ENCODE results near the gene UNC5C. TPM values are rescaled to one million over a fixed set of nuclear protein-coding genes. Genes with fewer than 3 reads are reported as not detected.

The UNC5C gene
- total RNA-seq, 3 donors from 2014 or later (not counting 1 experiment from before 2014, with no cell fraction given), result not detected

- no peaks in the 10 kb centered on the region for H3K4me1 ChIP-seq (ENCODE audit: control insufficient read depth, insufficient read depth, low read length)
- H3K9me3 Mint-ChIP-seq, result peaks cover 3 to 4% of the 10 kb centered on the region in 2 donors
- H3K27me3 Mint-ChIP-seq (ENCODE audit: low read depth in 2 of 2), result no peaks in the 10 kb centered on the region
- intact Hi-C loops (cut with micrococcal nuclease), result no loop called here
- DNase-seq (no peak), ATAC-seq (no peak)
- TF ChIP-seq, protein P1, sequence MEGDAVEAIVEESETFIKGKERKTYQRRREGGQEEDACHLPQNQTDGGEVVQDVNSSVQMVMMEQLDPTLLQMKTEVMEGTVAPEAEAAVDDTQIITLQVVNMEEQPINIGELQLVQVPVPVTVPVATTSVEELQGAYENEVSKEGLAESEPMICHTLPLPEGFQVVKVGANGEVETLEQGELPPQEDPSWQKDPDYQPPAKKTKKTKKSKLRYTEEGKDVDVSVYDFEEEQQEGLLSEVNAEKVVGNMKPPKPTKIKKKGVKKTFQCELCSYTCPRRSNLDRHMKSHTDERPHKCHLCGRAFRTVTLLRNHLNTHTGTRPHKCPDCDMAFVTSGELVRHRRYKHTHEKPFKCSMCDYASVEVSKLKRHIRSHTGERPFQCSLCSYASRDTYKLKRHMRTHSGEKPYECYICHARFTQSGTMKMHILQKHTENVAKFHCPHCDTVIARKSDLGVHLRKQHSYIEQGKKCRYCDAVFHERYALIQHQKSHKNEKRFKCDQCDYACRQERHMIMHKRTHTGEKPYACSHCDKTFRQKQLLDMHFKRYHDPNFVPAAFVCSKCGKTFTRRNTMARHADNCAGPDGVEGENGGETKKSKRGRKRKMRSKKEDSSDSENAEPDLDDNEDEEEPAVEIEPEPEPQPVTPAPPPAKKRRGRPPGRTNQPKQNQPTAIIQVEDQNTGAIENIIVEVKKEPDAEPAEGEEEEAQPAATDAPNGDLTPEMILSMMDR (IDR thresholded peaks at IDR 0.05), result no peak
- no peaks in the 10 kb centered on the region for H3K4me1 Mint-ChIP-seq
- H3K36me3 ChIP-seq (ENCODE audit: control insufficient read depth, insufficient read depth, low read length), result no peaks in the 10 kb centered on the region
- H3K9me3 ChIP-seq (ENCODE audit: control insufficient read depth, insufficient read depth, low read length), result no peaks in the 10 kb centered on the region
- no peak overlapping the region for H3K4me3 ChIP-seq (ENCODE audit: low read length)
- no peak overlapping the region for H3K27ac ChIP-seq (ENCODE audit: low read length)
- H3K4me3 Mint-ChIP-seq, result no peak overlapping the region
- 88% methylated on average over 6 of the region's 7 CpGs for WGBS (ENCODE audit: insufficient coverage)
- H3K36me3 Mint-ChIP-seq, result no peaks in the 10 kb centered on the region
- no peaks in the 10 kb centered on the region for H3K27me3 ChIP-seq (ENCODE audit: control insufficient read depth, insufficient read depth, low read length)
- H3K27ac Mint-ChIP-seq, result no peak overlapping the region
Measured at GRCh38 chr4:95268819-95269565, 279.8 kb downstream of the UNC5C start.

DNA sequence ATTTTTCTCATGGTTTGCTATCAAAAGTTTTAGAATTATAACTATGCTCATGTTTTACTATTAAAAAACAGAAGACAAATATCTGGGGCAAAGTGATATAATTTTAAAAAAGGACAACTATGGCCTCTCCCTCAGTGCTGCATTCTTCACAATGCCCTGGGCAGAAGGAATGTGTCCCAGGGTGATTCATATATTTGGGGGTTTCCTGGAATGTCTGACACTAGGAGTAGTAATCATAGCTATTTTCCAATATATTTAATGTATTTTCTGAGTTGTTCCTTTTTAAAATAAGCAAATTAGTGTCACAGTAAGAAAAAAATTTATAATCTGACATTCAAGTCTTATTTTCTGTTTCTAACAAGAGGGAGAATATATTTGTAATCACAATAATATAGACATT is 281.7 kb downstream of the UNC5C start:
- no peak overlapping the region for H3K27ac Mint-ChIP-seq
- DNase-seq (no peak), ATAC-seq (no peak)
- H3K27me3 Mint-ChIP-seq (ENCODE audit: low read depth in 2 of 2), result no peaks in the 10 kb centered on the region
- intact Hi-C loops (cut with micrococcal nuclease), result no loop called here
- Histone ChIP-seq H3K4me3 (ENCODE audit: low read length) (no peak overlapping the region), H3K4me1 (ENCODE audit: control insufficient read depth, insufficient read depth, low read length) (no peaks in the 10 kb centered on the region), H3K27ac (ENCODE audit: low read length) (no peak overlapping the region), H3K27me3 (ENCODE audit: control insufficient read depth, insufficient read depth, low read length) (no peaks in the 10 kb centered on the region), H3K9me3 (ENCODE audit: control insufficient read depth, insufficient read depth, low read length) (no peaks in the 10 kb centered on the region), H3K36me3 (ENCODE audit: control insufficient read depth, insufficient read depth, low read length) (no peaks in the 10 kb centered on the region)
- H3K4me1 Mint-ChIP-seq, result no peaks in the 10 kb centered on the region
- H3K9me3 Mint-ChIP-seq, result peaks cover 3 to 4% of the 10 kb centered on the region in 2 donors
- TF ChIP-seq, protein P1 (IDR thresholded peaks at IDR 0.05), result no peak
- no peak overlapping the region for H3K4me3 Mint-ChIP-seq
- no peaks in the 10 kb centered on the region for H3K36me3 Mint-ChIP-seq

DNA sequence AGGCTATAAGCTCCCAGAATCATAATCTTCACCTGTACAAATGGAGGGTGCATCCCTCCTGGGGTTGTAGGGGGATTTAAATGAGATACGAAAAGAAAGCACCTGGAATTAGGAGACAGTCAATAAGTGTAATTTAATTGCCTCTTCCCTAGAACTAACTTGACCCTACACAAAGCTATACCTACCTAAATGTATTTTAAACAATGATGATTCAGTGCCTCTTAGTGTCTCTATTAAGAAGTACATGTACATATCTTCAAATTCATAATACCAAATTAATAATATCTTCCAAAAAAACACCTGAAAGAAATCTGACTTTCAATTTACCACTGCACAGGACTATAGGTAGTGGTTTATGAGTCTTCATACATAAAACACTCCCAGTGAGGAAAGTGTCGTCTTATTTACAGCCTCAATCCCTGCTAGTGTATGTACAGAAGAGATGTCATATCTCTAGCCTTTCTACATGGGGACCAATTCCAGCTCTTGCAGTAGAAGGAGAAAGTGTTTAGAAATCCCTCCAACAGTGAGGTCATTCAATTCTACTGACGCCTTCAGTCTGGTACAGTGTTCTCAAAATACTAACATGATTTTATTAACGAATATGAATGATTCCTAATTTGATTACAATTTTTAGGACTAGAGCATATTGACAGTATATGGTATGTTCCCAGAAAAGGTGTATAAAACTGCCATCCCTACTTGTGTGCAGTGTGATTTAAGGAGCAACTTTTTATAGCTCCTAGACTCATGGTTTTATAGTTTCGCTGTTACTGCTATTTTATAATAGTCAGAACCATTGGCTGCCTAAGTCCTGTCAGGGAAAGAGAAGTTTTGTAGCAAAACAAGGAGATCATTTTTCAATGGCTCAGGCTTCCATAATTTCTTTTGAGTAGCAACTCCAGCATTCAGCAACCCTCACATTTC is 282.7 kb downstream of the UNC5C start:
- Histone ChIP-seq H3K9me3 (ENCODE audit: control insufficient read depth, insufficient read depth, low read length) (no peaks in the 10 kb centered on the region), H3K36me3 (ENCODE audit: control insufficient read depth, insufficient read depth, low read length) (no peaks in the 10 kb centered on the region), H3K27ac (ENCODE audit: low read length) (no peak overlapping the region), H3K4me1 (ENCODE audit: control insufficient read depth, insufficient read depth, low read length) (no peaks in the 10 kb centered on the region), H3K27me3 (ENCODE audit: control insufficient read depth, insufficient read depth, low read length) (no peaks in the 10 kb centered on the region), H3K4me3 (ENCODE audit: low read length) (no peak overlapping the region)
- no peaks in the 10 kb centered on the region for H3K36me3 Mint-ChIP-seq
- no peak for ATAC-seq
- H3K9me3 Mint-ChIP-seq, result no peaks in the 10 kb centered on the region
- TF ChIP-seq, protein P1 (IDR thresholded peaks at IDR 0.05), result no peak
- DNase-seq, result no peak
- H3K4me1 Mint-ChIP-seq, result no peaks in the 10 kb centered on the region
- H3K27me3 Mint-ChIP-seq (ENCODE audit: low read depth in 2 of 2), result no peaks in the 10 kb centered on the region
- H3K27ac Mint-ChIP-seq, result no peak overlapping the region
- intact Hi-C loops (cut with micrococcal nuclease), result no loop called here
- 89% methylated on average over 3 of the region's 5 CpGs for WGBS (ENCODE audit: insufficient coverage)
- no peak overlapping the region for H3K4me3 Mint-ChIP-seq
